GM12874 (cell line): ENCODE measurements around the gene PLCB1.

Source experiments
- CTCF ChIP-seq: IDR thresholded peaks from 2 replicates; pipeline ENCODE4 v1.5.1; 2011; ENCODE audit warnings: low read depth, mild to moderate bottlenecking, control low read depth, low read length, moderate library complexity; ENCODE audit not compliant: insufficient read depth

PLCB1 gene

GRCh38 chr20:8366303-8366923 is 234.3 kb downstream of the PLCB1 start:
- TF ChIP-seq CTCF = no peak

- no peak for TF ChIP-seq CTCF
These were observed 235.6 kb downstream of the PLCB1 start for GRCh38 chr20:8367689-8368088.

GRCh38 chr20:8368670-8369069 is 236.6 kb downstream of the PLCB1 start:
- no peak for TF ChIP-seq CTCF

GRCh38 chr20:8369311-8369710 is 237.2 kb downstream of the PLCB1 start:
- no peak for TF ChIP-seq CTCF

- no peak for TF ChIP-seq CTCF
These were observed 238.7 kb downstream of the PLCB1 start for GRCh38 chr20:8370774-8371173.

GRCh38 chr20:8372824-8373380 is 240.8 kb downstream of the PLCB1 start:
- no peak for TF ChIP-seq CTCF

- no peak for TF ChIP-seq CTCF
These were observed 241.5 kb downstream of the PLCB1 start for GRCh38 chr20:8373579-8373978.

GRCh38 chr20:8375898-8376297 is 243.8 kb downstream of the PLCB1 start:
- TF ChIP-seq CTCF = no peak
